NCI-H510A treated with DMSO at 0.1 percent for 48 hours (cell line): ENCODE results near the gene KCNE3.
A peak's percentile ranks its signal among the peaks of the same experiment; 100 is the strongest.
"Not testable (repeated sequence)": the region's sequence is repeated elsewhere in the genome, so short reads cannot be mapped to it uniquely, and the experiment has no call there.

Experiments
- DNase-seq: peaks from one replicate; lab custom pipeline; 2025; lab: John Stamatoyannopoulos, UW

Gene KCNE3

GRCh38 chr11:74443071-74443864 lies 24.1 kb downstream of the KCNE3 start:
- DNase-seq, result peak; percentile 54

- no peak for DNase-seq
These were observed 24.7 kb downstream of the KCNE3 start for GRCh38 chr11:74442636-74443035.

GRCh38 chr11:74438681-74439080 lies 28.7 kb downstream of the KCNE3 start:
- DNase-seq, result no peak

- DNase-seq, result no peak
These were observed 29.8 kb downstream of the KCNE3 start for GRCh38 chr11:74437441-74438042.

- no peak for DNase-seq
These were observed 32.8 kb downstream of the KCNE3 start for GRCh38 chr11:74434528-74434927.

GRCh38 chr11:74429205-74429604 lies 38.1 kb downstream of the KCNE3 start:
- no peak for DNase-seq

GRCh38 chr11:74427384-74427886 lies 39.9 kb downstream of the KCNE3 start:
- no peak for DNase-seq

GRCh38 chr11:74425100-74425499 lies 42.2 kb downstream of the KCNE3 start:
- DNase-seq, result no peak

- DNase-seq, result no peak
These were observed 48.8 kb downstream of the KCNE3 start for GRCh38 chr11:74418509-74418895.

GRCh38 chr11:74417860-74418508 lies 49.4 kb downstream of the KCNE3 start:
- DNase-seq, result no peak

- DNase-seq, result peak; percentile 70
These were observed 50.0 kb downstream of the KCNE3 start for GRCh38 chr11:74417379-74417804.

GRCh38 chr11:74416974-74417373 lies 50.4 kb downstream of the KCNE3 start:
- DNase-seq, result not testable (repeated sequence)

GRCh38 chr11:74412733-74413359 lies 54.5 kb downstream of the KCNE3 start:
- DNase-seq, result no peak

- no peak for DNase-seq
These were observed 55.0 kb downstream of the KCNE3 start for GRCh38 chr11:74412321-74412720.

GRCh38 chr11:74409633-74410032 lies 57.7 kb downstream of the KCNE3 start:
- no peak for DNase-seq
